ENCODE measurements around the gene KLF17.
"Not testable (repeated sequence)": the region's sequence is repeated elsewhere in the genome, so short reads cannot be mapped to it uniquely, and the experiment has no call there.

DNA sequence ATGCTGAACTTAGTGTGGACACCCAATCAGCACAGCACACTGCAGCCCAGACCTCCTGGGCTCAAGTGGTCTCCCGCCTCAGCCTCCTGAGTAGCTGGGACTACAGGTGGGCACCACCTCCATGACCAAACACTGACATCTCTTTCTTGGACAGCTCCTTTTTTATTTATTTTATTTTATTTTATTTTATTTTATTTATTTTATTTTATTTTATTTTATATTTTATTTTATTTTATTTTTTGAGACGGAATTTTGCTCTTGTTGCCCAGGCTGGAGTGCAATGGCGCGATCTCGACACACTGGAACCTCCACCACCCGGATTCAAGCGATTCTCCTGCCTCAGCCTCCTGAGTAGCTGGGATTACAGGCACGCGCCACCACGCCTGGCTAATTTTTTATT is 1.3 kb upstream of the KLF17 start:
- TF ChIP-seq, protein P1, sequence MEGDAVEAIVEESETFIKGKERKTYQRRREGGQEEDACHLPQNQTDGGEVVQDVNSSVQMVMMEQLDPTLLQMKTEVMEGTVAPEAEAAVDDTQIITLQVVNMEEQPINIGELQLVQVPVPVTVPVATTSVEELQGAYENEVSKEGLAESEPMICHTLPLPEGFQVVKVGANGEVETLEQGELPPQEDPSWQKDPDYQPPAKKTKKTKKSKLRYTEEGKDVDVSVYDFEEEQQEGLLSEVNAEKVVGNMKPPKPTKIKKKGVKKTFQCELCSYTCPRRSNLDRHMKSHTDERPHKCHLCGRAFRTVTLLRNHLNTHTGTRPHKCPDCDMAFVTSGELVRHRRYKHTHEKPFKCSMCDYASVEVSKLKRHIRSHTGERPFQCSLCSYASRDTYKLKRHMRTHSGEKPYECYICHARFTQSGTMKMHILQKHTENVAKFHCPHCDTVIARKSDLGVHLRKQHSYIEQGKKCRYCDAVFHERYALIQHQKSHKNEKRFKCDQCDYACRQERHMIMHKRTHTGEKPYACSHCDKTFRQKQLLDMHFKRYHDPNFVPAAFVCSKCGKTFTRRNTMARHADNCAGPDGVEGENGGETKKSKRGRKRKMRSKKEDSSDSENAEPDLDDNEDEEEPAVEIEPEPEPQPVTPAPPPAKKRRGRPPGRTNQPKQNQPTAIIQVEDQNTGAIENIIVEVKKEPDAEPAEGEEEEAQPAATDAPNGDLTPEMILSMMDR (IDR thresholded peaks at IDR 0.05), result not testable (repeated sequence)
- TF ChIP-seq POLR2A (IDR thresholded peaks at IDR 0.05), result not testable (repeated sequence)

Measured in esophagus squamous epithelium (tissue), 4 donors.